K562 (cell line): ENCODE data around the gene REM2. TPM values are rescaled to one million over a fixed set of nuclear protein-coding genes. Genes with fewer than 3 reads are reported as not detected.

Experiments
- CCNT2 ChIP-seq: IDR thresholded peaks from 2 replicates; pipeline ENCODE4 v1.6.1; 2011; ENCODE audit warnings: borderline replicate concordance, low read depth, mild to moderate bottlenecking, moderate library complexity, mixed read lengths, low read length; ENCODE audit not compliant: insufficient read length; ENCODE audit errors: extremely low read depth
- CREB3L1 ChIP-seq: fragments of 450-650 bp; IDR thresholded peaks from 2 replicates; pipeline ENCODE4 v1.6.1; 2014; ENCODE audit warnings: low read depth, mild to moderate bottlenecking, moderate library complexity, borderline replicate concordance
- EWSR1 ChIP-seq: fragments of 450-650 bp; IDR thresholded peaks from 2 replicates; pipeline ENCODE4 v1.6.1; 2018; ENCODE audit warnings: borderline replicate concordance, mild to moderate bottlenecking, low read depth, moderate library complexity; ENCODE audit not compliant: partially characterized antibody
- GABPA ChIP-seq: fragments of 200-800 bp; sonication (Bioruptor generic); conservative IDR thresholded peaks from 2 replicates; pipeline ENCODE4 v1.6.1; 2016; ENCODE audit warnings: low read depth, missing genetic modification characterization, missing compliant biosample characterization
- HDAC1 ChIP-seq, 2 experiments: fragments of 450-650 bp; IDR thresholded peaks; 2 replicates each; pipeline ENCODE4 v1.6.1; 2016 to 2017; ENCODE audit warnings: inconsistent platforms in 1 of 2, mild to moderate bottlenecking in 1 of 2, moderate library complexity in 1 of 2
- HDAC6 ChIP-seq: IDR thresholded peaks from 2 replicates; pipeline ENCODE4 v1.6.1; 2012; ENCODE audit warnings: low read depth, mild to moderate bottlenecking, control low read depth, inconsistent platforms, low read length, moderate library complexity
- KAT7 ChIP-seq: sonication (generic); formaldehyde crosslinking; IDR thresholded peaks from 2 replicates; pipeline ENCODE4 v1.8.0; 2022; ENCODE audit warnings: missing genetic modification reagents, mild to moderate bottlenecking, borderline replicate concordance
- MYBL2 ChIP-seq, 2 experiments: fragments of 450-650 bp in 1 of 2; sonication (generic) in 1 of 2; formaldehyde crosslinking in 1 of 2; IDR thresholded peaks; 2 replicates each; pipeline versions ENCODE4 v1.6.1 to v1.8.1; 2017 to 2022; ENCODE audit warnings: borderline replicate concordance in 1 of 2, inconsistent platforms in 1 of 2, low read depth in 1 of 2, mild to moderate bottlenecking in 1 of 2, missing genetic modification reagents in 1 of 2, moderate library complexity in 1 of 2
- NFRKB ChIP-seq: fragments of 450-650 bp; IDR thresholded peaks from 2 replicates; pipeline ENCODE4 v1.6.1; 2016; ENCODE audit warnings: low read depth
- ZBTB11 ChIP-seq, 3 experiments: fragments of 200-800 bp in 1 of 3; fragments of 250-450 bp in 1 of 3; fragments of 450-650 bp in 1 of 3; sonication (Bioruptor Pico) in 1 of 3; sonication (Bioruptor generic) in 1 of 3; formaldehyde crosslinking in 1 of 3; IDR thresholded peaks; 2 replicates each; pipeline versions ENCODE4 v1.6.1 to v1.8.0; 2016 to 2022; ENCODE audit warnings: mild to moderate bottlenecking in 2 of 3, missing genetic modification characterization in 2 of 3, missing compliant biosample characterization in 1 of 3, moderate library complexity in 1 of 3
- ZBTB34 ChIP-seq: fragments of 250-450 bp; sonication (Bioruptor Pico); IDR thresholded peaks from 2 replicates; pipeline ENCODE4 v1.8.0; 2021; ENCODE audit warnings: mild to moderate bottlenecking, moderate library complexity
- ZNF165 ChIP-seq: fragments of 250-450 bp; sonication (Bioruptor Pico); IDR thresholded peaks from 2 replicates; pipeline ENCODE4 v1.4.0; 2020; ENCODE audit warnings: borderline replicate concordance
- ZNF263 ChIP-seq: sonication (generic); formaldehyde crosslinking; IDR thresholded peaks from 2 replicates; pipeline ENCODE4 v1.8.0; 2022; ENCODE audit warnings: mild to moderate bottlenecking, missing genetic modification reagents, borderline replicate concordance
- ZNF354B ChIP-seq: fragments of 250-450 bp; sonication (Bioruptor Pico); IDR thresholded peaks from 2 replicates; pipeline ENCODE4 v1.4.0; 2020
- ZNF77 ChIP-seq: fragments of 250-450 bp; sonication (Bioruptor Pico); IDR thresholded peaks from 2 replicates; pipeline ENCODE4 v1.5.0; 2020
- polyA plus RNA-seq, 8 experiments: library from polyadenylated mRNA; depleted of rRNA in 4 of 8; stranded (reverse) in 5 of 8; unstranded in 3 of 8; fragments of >200 nt; fragmentation: Nextera tagmentation in 2 of 8; fragmentation: Illumina TruSeq in 1 of 8; extraction: Ambion mirVana in 2 of 8; extraction: Trizol in 1 of 8; gene quantifications; 2 replicates each; pipeline versions ENCODE4 v1.2.1 to v1.2.3, GENCODE V29; 2011 to 2014; ENCODE audit warnings: inconsistent platforms in 1 of 8, missing spikeins in 1 of 8
- total RNA-seq, 7 experiments: library from RNA; depleted of rRNA in 6 of 7; stranded (reverse); fragments of >200 nt in 6 of 7; fragmentation: Illumina TruSeq in 2 of 7; extraction: Trizol in 2 of 7; gene quantifications; 2 replicates each; pipeline versions ENCODE4 v1.2.1 to v1.2.3, GENCODE V29; 2011 to 2021; ENCODE audit warnings: low replicate concordance in 1 of 7
- TF ChIP-seq, protein P1 (sequence below): sonication (generic); formaldehyde crosslinking; IDR thresholded peaks from 2 replicates; pipeline ENCODE4 v1.8.0; 2022; ENCODE audit warnings: mild to moderate bottlenecking, low read depth, missing genetic modification reagents

Gene REM2
- total and polyA plus RNA-seq, 9 of the 15 experiments (the other 6 are each of a cell fraction or from before 2014, with no cell fraction given) = 0.18 to 1.0 (median 0.38) TPM

GRCh38 chr14:22886500-22887259 lies 3.7 kb downstream of the REM2 start (continued):
- TF ChIP-seq ZNF165 (CRISPR knock-in tag) (0 out of 2 replicates have a peak, but pooled peaks have one; percentile 38), GABPA (peak; percentile 35), ZNF263 (CRISPR knock-in tag) (peak; percentile 19; the same call in 1 of the 2 replicates), NFRKB (0 out of 2 replicates have a peak, but pooled peaks have one; percentile 52), MYBL2 (IDR thresholded peaks at IDR 0.05; ENCODE audit: low read depth) (no peak), MYBL2 (CRISPR knock-in tag; IDR thresholded peaks at IDR 0.05; ENCODE audit: borderline replicate concordance) (no peak), KAT7 (peak; percentile 64; the same call in 1 of the 2 replicates), HDAC6 (no peak), EWSR1 (no peak), CREB3L1 (0 out of 2 replicates have a peak, but pooled peaks have one; percentile 12), ZBTB34 (peak; percentile 69; the same call in 1 of the 2 replicates), ZNF354B (CRISPR knock-in tag) (no peak), ZBTB11 (CRISPR knock-in tag; IDR thresholded peaks at IDR 0.05) (peak in 1 of 3 experiments; percentile 54; a peak in 2 of 6 replicates), ZNF77 (CRISPR knock-in tag) (no peak), HDAC1 (IDR thresholded peaks at IDR 0.05) (0 out of 4 replicates have a peak, but pooled peaks of 1 of the 2 experiments have one; percentile 23), CCNT2 (peak; percentile 64)
- TF ChIP-seq, protein P1, sequence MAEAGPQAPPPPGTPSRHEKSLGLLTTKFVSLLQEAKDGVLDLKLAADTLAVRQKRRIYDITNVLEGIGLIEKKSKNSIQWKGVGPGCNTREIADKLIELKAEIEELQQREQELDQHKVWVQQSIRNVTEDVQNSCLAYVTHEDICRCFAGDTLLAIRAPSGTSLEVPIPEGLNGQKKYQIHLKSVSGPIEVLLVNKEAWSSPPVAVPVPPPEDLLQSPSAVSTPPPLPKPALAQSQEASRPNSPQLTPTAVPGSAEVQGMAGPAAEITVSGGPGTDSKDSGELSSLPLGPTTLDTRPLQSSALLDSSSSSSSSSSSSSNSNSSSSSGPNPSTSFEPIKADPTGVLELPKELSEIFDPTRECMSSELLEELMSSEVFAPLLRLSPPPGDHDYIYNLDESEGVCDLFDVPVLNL (CRISPR knock-in tag) = peak; percentile 78; the same call in 1 of the 2 replicates
